Eye (tissue), 1 donor: Measurements from ENCODE around the gene ZGRF1.
"Not testable (repeated sequence)": the region's sequence is repeated elsewhere in the genome, so short reads cannot be mapped to it uniquely, and the experiment has no call there.

ENCODE experiments used
- DNase-seq: peaks from one replicate; pipeline ENCODE4 v3.0.0-alpha.2; 2015

Gene ZGRF1

DNA sequence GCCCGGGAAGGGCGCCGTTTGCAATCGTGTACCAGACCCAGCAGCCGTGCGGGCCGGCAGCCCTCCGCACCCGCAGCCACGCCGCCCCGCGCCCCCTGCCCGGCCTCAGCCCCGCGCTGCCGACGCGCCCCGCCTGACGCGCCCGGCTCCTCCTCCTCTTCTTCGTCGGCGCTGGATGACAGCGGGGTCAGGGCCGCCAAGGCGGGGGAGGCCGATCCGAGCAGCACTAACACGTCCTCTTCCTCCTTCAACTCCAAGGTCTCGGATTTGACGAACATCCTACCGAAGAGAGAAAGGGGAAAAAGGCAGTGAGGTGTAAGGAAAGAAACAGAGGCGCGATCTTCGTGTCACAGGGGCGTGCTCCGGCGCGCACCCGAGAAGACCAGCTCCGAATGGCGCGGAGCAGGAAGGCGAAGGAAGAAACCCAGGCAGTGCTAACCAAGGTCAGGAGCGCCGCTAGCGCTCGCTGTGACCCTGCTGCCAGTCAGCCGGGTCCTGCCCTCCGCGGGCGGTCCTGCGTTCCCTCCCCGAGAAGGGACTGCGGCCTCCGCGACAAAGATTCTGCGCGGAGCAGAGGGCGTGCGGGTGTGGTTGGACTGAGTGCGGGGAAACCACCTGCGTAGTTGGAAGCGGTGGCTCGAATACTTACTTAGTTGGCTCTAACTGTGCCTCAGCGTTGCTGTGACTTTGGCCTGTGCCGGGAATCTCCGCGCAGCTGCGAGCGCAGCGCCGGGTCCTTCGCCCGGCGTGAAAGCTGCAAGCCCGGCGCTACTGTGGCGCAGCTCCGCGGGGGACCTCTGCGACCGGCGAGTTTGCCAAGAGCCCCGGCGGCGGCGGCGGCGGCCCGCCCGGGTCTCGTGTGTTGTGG lies 121.3 kb downstream of the ZGRF1 start:
- peak; percentile 89 for DNase-seq

GRCh38 chr4:112514647-112515197 lies 122.0 kb downstream of the ZGRF1 start:
- DNase-seq = peak; percentile 79

DNA sequence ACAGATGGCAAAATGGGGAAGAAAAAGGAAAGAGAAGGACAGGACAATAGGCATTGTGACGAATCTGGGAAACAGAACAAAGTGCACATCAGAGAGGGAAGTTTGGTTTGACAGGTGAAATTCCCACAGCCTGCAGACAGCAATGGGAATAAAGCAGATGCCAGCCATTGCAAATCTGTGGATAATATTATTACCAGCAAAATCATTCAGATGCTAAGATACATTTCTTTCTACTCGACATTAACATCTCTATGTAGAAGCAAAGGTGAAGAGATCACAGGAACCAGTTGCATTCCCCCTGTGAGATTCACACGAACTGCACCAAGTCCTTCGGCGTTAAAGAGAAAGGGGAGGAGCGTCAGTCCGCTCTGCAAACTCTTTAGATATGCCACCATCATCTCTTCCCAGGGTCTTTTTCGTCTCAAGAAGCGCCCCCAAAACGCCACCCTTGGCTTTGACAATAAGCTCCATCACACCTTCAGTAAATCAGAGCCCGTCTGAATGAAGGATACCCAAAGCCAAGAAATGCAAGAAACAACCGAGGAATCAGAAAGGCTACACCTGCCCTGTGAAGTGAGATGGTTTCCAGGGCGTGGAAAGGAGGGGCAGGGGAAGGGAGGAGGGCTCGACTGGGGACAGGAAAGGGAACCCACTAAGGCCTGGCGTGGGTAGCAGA lies 122.6 kb downstream of the ZGRF1 start:
- peak; percentile 62 for DNase-seq

GRCh38 chr4:112511803-112512118 lies 124.9 kb downstream of the ZGRF1 start:
- DNase-seq = no peak

DNA sequence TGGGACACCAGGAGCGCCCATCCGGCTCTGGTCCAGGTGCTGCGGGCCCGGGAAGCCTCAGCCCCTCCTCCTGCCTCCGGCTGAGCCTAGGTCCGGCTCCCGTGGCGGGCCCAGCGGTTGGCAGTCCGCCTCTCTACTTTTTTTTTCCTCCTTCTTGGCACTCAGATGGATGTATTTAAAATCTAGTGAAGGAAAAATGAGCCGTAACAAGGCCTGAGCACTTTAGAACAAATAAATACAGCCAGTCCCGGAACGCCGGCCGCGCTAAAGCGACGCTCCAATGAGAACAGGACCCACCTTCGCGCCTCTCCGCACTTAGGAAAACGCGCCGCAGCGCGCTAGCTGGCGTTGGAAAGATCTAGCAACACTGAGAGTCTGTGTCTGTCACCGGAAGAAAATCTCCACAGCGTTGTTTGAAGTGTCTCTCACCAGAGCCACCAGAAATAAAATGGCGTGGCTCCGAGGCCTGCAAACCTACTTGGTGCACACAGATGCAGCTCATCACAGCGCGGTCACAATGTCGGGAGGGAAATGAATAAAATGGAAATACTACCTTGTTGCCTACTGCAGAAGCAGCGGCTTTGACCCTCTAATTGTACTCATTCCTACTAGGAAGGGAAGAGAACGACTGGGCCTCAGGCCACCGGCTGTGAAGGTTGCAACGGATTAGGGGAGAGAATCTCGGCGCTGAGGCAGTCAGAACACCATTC lies 125.5 kb downstream of the ZGRF1 start:
- peak; percentile 81 for DNase-seq

DNA sequence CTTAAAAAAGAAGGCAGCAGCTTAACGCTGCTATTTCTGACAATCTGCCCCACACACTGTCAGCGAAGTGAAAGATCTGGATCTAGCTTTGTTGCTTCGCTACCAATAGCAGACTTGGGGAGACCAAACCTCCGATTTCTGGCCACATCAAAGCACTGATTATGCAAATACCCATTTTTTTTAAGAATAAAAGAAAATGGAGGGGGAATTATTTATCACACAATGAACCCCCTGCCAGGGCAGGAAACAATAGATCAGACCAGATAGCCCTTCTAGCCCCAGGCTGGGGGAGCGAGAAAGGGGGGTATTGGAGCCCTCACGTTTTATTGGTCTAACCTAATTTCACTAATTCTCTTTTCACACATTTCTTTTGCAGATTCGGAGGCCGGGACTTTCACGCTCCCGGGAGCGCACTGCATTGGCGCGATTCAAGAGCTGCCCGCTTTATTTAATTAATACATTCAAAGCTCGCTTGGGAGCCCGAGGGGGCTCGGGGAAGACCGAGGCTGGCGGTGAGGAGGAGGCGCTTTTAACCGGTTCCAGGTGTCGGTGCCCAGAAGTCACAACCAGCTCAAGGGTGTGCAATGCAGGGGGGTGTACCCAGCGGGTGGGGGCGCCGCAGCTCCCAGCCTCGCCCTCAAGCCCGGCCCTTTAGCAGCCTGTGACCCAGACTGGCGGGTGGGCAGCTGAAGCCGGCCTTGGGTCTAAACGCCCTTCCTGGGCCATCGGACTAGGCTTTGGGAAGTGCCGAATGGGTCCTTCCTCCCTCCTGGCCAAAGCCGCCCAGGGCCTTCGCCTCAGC lies 126.2 kb downstream of the ZGRF1 start:
- peak; percentile 77 for DNase-seq

DNA sequence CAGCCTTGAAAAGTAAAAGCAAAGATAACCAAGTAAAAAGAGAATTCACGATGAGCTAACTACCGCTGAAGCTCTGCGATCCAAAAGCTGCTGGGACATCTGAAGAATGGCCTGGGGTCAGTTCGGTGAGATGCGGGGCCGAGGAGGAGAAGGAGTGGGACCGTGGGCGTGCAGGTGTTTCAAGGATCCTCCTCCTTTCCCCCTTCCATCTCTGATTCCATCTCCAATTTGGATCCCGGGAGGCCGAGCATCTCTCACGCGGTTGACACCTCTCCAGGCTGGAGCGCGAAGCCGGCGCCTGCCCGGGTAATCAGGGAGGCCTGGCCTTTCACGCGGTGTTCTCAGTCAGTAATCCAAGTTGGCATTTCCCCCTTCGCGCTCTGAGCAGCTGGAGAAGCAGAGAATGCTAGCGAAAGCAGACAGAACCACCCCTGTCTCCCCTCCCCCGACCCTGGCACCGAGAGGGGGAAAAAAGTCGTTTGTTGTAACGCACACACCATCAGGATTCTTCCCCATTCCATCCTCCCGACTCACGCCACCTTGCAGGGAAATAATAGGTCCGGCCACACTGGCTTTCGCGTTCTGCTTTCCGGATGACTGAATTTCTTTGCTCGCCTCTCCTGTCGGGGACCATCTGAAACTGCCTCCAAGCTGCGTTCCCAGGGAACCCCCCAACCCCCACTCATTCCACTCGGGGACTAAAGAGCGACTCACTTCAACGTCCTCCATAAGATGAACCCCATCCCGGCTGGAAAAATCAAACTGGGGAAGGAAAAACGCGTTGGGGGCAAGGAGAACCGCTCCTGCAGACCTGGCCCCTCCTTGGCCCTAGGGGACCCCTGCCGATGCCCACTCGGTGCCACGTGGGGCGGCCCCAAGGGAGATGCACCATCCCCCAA lies 127.2 kb downstream of the ZGRF1 start:
- DNase-seq = peak; percentile 86

DNA sequence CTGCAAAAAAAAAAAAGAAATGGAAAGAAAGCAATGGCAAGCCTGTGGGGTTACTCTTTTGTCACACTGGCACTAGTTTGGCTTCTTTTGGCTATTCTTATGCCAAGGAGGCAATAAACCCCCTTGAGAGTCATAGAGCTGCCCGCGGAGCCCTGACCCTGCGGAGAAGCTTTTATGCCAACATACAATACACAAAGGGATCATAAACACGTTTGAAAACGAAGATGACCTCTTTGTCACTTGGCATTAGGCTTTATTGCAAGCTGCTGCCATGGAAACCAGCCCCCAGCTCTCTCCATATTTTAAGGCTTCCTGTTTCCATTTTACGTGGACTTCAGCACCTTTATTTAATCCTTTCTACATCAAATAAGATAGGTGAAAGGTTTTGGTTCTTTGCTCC lies 128.4 kb downstream of the ZGRF1 start:
- peak; percentile 79 for DNase-seq

DNA sequence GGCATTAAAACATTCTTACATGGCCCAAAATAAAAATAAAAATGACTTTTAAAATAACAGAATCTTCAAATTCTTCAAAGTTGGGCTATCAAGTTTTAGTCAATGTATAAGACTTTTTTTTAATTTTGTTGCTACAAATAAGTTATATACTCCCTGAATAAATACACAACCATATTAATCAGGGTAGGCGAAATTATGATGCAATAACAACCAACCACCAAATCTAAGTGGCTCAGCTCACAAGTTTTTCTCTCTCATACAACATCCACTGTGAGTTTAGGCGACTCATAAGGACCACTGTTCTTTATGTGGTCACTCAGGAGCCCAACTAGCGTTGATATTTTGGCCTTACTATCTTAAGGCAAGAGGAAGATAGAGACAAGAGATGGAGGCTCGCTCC lies 131.9 kb downstream of the ZGRF1 start:
- no peak for DNase-seq

GRCh38 chr4:112502871-112503270 lies 133.8 kb downstream of the ZGRF1 start:
- peak; percentile 87 for DNase-seq

DNA sequence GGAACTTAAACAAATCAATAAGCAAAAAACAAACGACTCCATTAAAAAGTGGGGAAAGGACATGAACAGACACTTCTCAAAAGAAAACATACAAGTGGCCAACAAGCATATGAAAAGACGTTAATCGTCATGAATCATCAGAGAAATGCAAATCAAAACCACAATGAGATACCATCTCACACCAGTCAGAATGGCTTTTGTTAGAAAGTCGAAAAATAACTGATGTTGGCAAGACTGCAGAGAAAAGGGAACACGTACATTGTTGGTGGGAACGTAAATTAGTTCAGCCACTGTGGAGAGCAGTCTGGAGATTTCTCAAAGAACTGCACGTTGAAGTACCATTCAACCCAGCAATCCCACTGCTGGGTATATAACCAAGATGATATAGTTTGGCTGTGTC lies 144.4 kb downstream of the ZGRF1 start:
- DNase-seq = no peak

DNA sequence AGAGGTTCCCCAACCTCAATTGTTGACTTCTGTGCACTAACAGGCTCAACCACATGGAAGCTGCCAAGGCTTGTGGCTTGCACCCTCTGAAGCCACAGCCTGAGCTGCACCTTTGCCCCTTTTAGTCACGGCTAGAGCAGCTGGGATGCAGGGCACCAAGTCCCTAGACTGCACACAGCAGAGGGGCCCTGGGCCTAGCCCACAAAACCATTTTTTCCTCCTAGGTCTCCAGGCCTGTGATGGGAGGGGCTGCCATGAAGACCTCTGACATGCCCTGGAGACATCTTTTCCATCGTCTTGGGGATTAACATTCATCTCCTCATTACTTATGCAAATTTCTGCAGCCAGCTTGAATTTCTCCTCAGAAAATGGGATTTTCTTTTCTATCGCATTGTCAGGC lies 145.9 kb downstream of the ZGRF1 start:
- DNase-seq = not testable (repeated sequence)
